Measurements from ENCODE around the gene CEP164.

DNA sequence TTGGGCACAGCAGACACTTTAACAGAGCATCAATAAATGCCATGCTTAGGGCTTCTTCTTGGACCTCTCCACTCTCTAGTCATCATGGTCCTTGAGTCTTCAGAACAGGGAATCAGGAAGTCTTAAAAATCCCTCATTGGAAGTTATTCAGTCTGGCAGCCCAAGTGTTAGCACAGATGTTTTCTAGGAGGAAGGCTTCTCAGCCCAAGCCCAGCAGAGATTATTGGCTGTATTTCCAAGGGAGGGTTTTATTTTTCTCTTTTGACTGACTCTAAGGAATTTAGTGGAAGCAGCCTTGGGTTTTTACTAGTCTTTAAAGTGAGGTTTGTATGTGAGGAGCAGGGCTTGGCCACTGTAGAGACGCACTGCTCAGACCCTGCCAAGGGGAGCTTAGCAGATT lies 41.9 kb downstream of the CEP164 start:
- no peak for TF ChIP-seq CTCF (IDR thresholded peaks at IDR 0.05)
- no peak for TF ChIP-seq POLR2A (IDR thresholded peaks at IDR 0.05)

Measured in thyroid gland (tissue), 4 donors.